CD4-positive, alpha-beta memory T cell (primary cell): ENCODE measurements around the gene ANKS4B. TPM values are rescaled to one million over a fixed set of nuclear protein-coding genes. Genes with fewer than 3 reads are reported as not detected.

Source experiments
- CTCF ChIA-PET: fragments of 350-600 bp; sonication (Branson Sonifier 250); formaldehyde crosslinking; loops from one replicate; lab custom pipeline; 2021; ENCODE audit warnings: inconsistent platforms; ENCODE audit not compliant: partially characterized antibody; lab: Charles Lee
- POLR2A ChIA-PET: fragments of 350-600 bp; sonication (Branson Sonifier 250); formaldehyde crosslinking; loops from one replicate; lab custom pipeline; 2021; ENCODE audit not compliant: partially characterized antibody; lab: Charles Lee
- DNase-seq, 5 donors: peaks; one replicate each; pipeline versions ENCODE4 v3.0.0 to v3.0.0-alpha.2; 2020 to 2022; ENCODE audit warnings: mixed read lengths in 1 of 5
- H3K27ac ChIP-seq: one replicate; pipeline ENCODE4 v1.7.0; 2013; ENCODE audit warnings: low read depth, low read length
- H3K27me3 ChIP-seq: 2 replicates; pipeline ENCODE4 v1.7.0; 2013; ENCODE audit warnings: mild to moderate bottlenecking, low read length, moderate library complexity; ENCODE audit not compliant: insufficient read depth
- H3K36me3 ChIP-seq: 2 replicates; pipeline ENCODE4 v1.7.0; 2013; ENCODE audit warnings: mild to moderate bottlenecking, low read length, moderate library complexity; ENCODE audit not compliant: insufficient read depth
- H3K4me1 ChIP-seq: 2 replicates; pipeline ENCODE4 v1.7.0; 2013; ENCODE audit warnings: mild to moderate bottlenecking, low read length, moderate library complexity; ENCODE audit not compliant: insufficient read depth
- H3K4me3 ChIP-seq, 2 donors: one replicate each; pipeline ENCODE4 v1.7.0; 2013; ENCODE audit warnings: low read length in 2 of 2, mild to moderate bottlenecking in 1 of 2
- H3K9me3 ChIP-seq, 2 donors: one replicate each; pipeline ENCODE4 v1.7.0; 2013; ENCODE audit warnings: low read length in 2 of 2, control low read depth in 1 of 2; ENCODE audit not compliant: control insufficient read depth in 1 of 2
- H3K27ac Mint-ChIP-seq, 7 donors: one replicate each; pipeline ENCODE4 v1.8.0; 2020 to 2021; ENCODE audit warnings: mixed read lengths in 7 of 7, mild to moderate bottlenecking in 6 of 7, inconsistent platforms in 3 of 7, moderate library complexity in 3 of 7
- H3K27me3 Mint-ChIP-seq, 2 donors: one replicate each; pipeline ENCODE4 v1.8.0; 2020 to 2021; ENCODE audit warnings: mixed read lengths in 2 of 2
- H3K36me3 Mint-ChIP-seq, 2 donors: one replicate each; pipeline ENCODE4 v1.8.0; 2020 to 2021; ENCODE audit warnings: mixed read lengths in 2 of 2, inconsistent platforms in 1 of 2, mild to moderate bottlenecking in 1 of 2
- H3K4me1 Mint-ChIP-seq, 4 donors: one replicate each; pipeline ENCODE4 v1.8.0; 2020 to 2021; ENCODE audit warnings: mixed read lengths in 4 of 4, mild to moderate bottlenecking in 1 of 4
- H3K4me3 Mint-ChIP-seq, 8 donors: one replicate each; pipeline ENCODE4 v1.8.0; 2020 to 2021; ENCODE audit warnings: mixed read lengths in 8 of 8, mild to moderate bottlenecking in 7 of 8, moderate library complexity in 6 of 8, inconsistent platforms in 3 of 8
- H3K9me3 Mint-ChIP-seq, 8 donors: one replicate each; pipeline ENCODE4 v1.8.0; 2020 to 2021; ENCODE audit warnings: mixed read lengths in 8 of 8, mild to moderate bottlenecking in 5 of 8, inconsistent platforms in 3 of 8, moderate library complexity in 1 of 8
- intact Hi-C: fragments of 100-400 bp; cut with micrococcal nuclease; formaldehyde crosslinking; loops from one replicate; pipeline ENCODE4 v1.15.1; 2023
- polyA plus RNA-seq, 2 donors: library from polyadenylated mRNA; unstranded; fragments of 300-500 nt; fragmentation: Illumina TruSeq; gene quantifications; one replicate each; pipeline ENCODE4 v1.2.3, GENCODE V29; 2021
- total RNA-seq, 2 experiments: library from RNA; stranded (reverse); gene quantifications; one replicate each; pipeline ENCODE4 v1.2.3, GENCODE V29; 2021

Gene ANKS4B
- total and polyA plus RNA-seq, 4 experiments from 2014 or later, result not detected

DNA sequence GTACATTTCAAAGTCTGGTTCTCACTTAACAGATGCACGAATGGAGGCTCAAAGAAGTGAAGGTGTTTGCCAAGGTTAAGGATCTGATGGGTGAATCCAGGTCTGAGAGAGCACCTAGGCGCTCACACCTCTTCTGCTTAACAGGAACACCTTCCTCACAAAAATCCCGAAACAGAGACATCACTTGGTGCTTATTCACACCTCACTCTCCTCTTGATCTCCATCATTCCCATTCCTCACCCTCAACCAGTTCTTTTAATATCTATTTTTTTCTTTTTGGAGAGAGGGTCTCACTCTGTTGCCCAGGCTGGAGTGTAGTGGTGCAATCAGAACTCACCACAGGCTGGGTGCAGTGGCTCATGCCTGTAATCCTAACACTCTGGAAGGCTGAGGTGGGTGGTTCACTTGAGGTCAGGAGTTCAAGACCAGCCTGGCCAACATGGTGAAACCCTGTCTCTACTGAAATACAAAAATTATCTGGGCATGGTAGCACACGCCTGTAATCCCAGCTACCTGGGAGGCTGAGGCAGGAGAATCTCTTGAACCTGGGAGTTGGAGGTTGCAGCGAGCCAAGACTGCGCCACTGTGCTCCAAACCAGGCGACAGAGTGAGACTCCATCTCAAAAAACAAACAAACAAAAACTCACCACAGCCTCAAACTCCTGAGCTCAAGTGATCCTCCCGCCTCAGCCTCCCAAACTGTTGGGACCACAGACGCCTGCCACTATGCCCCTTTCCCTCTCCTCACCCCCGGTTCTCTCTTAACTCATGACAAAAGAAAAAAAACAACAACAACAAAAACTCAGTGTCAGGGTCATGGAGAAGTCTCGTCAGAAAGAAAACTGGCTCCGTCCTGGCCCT, 29.5 kb downstream of the ANKS4B start:
- Mint-ChIP-seq H3K27ac (no peak overlapping the region), H3K9me3 (no peaks in the 10 kb centered on the region), H3K4me3 (no peak overlapping the region), H3K27me3 (peaks cover 1 to 9% of the 10 kb centered on the region in 2 donors), H3K4me1 (no peaks in the 10 kb centered on the region), H3K36me3 (no peaks in the 10 kb centered on the region)
- no peak for DNase-seq
- H3K27me3 ChIP-seq, result no peaks in the 10 kb centered on the region
- intact Hi-C loops, result no loop called here
- no peak overlapping the region for H3K4me3 ChIP-seq
- no peak overlapping the region for H3K27ac ChIP-seq
- ChIA-PET CTCF (no interaction called here), POLR2A (no interaction called here)
- no peaks in the 10 kb centered on the region for H3K9me3 ChIP-seq
- H3K4me1 ChIP-seq, result no peaks in the 10 kb centered on the region
- no peaks in the 10 kb centered on the region for H3K36me3 ChIP-seq

DNA sequence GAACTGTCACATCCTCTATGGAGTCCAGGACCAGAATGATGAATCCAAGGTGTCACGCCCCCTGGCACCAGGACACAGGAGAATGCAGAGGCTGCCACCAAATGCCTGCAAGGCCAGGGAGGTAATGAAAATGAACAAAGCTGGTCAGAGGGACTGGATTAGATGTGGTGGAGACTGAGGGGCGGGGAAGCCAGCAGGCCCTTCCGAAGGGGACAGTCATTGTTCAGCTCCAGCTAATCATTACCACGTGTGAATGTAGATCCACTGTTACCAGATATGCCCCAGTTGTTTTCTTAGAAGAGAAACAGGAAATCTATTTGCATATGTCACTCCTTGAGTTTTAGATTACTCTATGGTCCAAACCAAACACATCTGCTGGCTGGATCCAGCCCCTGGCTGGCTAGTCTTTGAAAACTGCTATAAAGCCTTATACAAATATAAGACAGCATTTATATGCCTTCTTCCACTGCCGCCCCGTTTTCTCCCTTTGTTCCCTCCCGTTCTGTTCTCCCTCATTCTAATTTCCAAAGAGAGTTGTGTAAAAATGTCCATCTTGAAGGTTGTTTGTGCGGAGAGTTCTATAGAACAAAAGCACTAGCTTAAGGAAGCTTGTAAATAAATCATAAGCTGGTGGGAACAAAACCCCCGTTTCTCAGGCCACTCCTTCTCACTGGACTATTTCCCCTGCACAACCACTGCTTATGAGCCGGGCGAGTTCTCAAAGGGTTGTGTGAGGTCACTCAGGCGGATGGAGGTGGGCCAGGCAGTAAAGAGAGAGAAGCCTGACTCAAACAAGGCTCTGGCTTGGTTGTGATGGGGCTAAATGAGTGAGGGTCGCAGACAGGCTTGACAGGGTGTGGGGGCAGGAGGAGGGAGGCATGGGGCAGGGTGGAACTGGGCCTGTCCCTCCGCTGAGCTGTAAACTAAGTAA, 30.4 kb downstream of the ANKS4B start:
- Histone ChIP-seq H3K4me3 (no peak overlapping the region), H3K27me3 (no peaks in the 10 kb centered on the region), H3K4me1 (no peaks in the 10 kb centered on the region), H3K36me3 (no peaks in the 10 kb centered on the region), H3K9me3 (no peaks in the 10 kb centered on the region), H3K27ac (no peak overlapping the region)
- no peak for DNase-seq
- H3K9me3 Mint-ChIP-seq, result no peaks in the 10 kb centered on the region
- peaks cover 1 to 3% of the 10 kb centered on the region in 2 donors for H3K27me3 Mint-ChIP-seq
- H3K4me3 Mint-ChIP-seq, result no peak overlapping the region
- H3K36me3 Mint-ChIP-seq, result no peaks in the 10 kb centered on the region
- no peaks in the 10 kb centered on the region for H3K4me1 Mint-ChIP-seq
- POLR2A ChIA-PET, result no interaction called here
- intact Hi-C loops, result no loop called here
- no peak overlapping the region for H3K27ac Mint-ChIP-seq
- CTCF ChIA-PET, result no interaction called here

DNA sequence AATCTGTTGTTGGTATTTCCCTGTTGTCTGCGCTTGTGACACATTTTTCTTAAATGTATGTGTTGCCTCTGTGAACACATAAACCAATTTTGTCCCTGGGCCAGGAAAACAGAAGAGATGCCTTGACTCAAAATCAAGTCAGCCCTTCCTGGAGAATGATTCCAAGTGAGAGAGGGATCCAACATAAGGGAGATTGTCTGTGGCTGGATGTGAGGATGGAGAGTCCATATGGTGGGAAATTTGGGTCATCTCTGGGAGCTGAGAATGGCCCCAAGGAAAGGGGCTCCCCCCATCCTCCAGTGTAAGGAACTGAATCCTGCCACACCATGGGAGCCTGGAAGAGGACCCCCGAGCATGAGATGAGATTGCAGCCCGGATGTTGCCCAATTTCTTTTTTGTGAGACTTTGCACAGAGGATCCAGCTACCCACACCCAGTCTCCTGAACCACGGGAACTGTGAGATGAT, 31.1 kb downstream of the ANKS4B start:
- no peak for DNase-seq
- Mint-ChIP-seq H3K9me3 (no peaks in the 10 kb centered on the region), H3K27me3 (peaks cover 1 to 2% of the 10 kb centered on the region in 2 donors), H3K4me3 (no peak overlapping the region), H3K4me1 (no peaks in the 10 kb centered on the region), H3K27ac (no peak overlapping the region), H3K36me3 (no peaks in the 10 kb centered on the region)
- POLR2A ChIA-PET, result no interaction called here
- H3K4me3 ChIP-seq, result no peak overlapping the region
- CTCF ChIA-PET, result no interaction called here
- H3K27ac ChIP-seq, result no peak overlapping the region
- intact Hi-C loops, result no loop called here
- H3K36me3 ChIP-seq, result no peaks in the 10 kb centered on the region
- H3K27me3 ChIP-seq, result no peaks in the 10 kb centered on the region
- H3K4me1 ChIP-seq, result no peaks in the 10 kb centered on the region
- no peaks in the 10 kb centered on the region for H3K9me3 ChIP-seq

DNA sequence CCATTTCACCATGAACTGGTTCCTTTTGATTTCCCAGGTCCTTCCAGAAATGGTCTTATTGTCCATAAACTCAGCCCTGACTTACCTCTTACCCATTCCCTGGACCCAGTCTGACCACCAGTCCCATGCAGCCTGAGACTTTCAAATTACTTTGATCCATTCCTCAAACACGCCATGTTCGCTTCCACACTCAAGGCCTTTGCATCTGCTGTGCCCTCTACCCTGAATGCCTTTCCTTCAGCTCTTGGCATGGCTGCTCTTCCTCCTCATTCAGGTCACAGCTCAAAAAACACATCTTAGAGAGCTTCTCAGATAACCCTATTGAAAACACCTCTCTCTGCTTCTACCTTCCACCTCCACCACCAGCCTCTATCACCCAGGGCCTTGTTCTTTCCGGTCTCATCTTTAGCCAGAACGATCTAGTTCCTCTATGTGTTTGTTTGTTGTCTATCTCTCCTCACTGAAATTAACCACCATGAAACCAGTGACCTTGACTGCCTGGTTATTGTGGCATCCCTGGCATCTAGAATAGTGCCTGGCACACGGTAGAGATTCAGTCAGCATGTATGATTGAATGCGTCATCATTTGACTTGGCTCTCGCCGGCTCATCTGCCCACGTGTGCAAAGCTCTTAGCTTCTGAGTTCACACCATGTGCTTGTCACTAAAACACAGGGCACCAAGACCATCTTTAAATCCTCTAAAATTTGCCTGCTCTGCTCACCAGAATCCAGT, 31.8 kb downstream of the ANKS4B start:
- Histone ChIP-seq H3K4me1 (no peaks in the 10 kb centered on the region), H3K4me3 (no peak overlapping the region), H3K27me3 (no peaks in the 10 kb centered on the region), H3K9me3 (no peaks in the 10 kb centered on the region), H3K36me3 (no peaks in the 10 kb centered on the region), H3K27ac (no peak overlapping the region)
- intact Hi-C loops, result no loop called here
- Mint-ChIP-seq H3K27me3 (peaks cover 1 to 2% of the 10 kb centered on the region in 2 donors), H3K4me3 (no peak overlapping the region), H3K4me1 (no peaks in the 10 kb centered on the region), H3K36me3 (no peaks in the 10 kb centered on the region), H3K27ac (peak overlapping the region in 1 of 7 donors; percentile 21), H3K9me3 (no peaks in the 10 kb centered on the region)
- POLR2A ChIA-PET, result no interaction called here
- CTCF ChIA-PET, result no interaction called here
- DNase-seq, result no peak

DNA sequence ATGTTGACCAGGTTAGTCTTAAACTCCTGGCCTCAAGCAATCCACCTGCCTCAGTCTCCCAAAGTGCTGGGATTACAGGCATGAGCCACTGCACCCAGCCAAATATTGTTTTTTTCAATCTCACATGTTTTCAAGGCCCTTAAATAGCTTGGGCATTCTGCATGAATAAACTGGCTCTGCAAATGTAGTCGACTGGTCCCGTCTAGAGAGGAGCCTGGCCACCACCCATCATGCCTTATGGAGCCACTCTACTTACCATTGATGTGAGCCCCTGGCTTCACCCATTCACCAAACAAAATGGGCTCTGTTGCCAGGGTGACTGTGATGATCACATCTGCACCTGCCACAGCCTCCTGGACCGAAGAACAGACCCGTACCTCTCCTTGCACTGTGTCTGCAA, 33.8 kb downstream of the ANKS4B start:
- H3K4me1 Mint-ChIP-seq, result no peaks in the 10 kb centered on the region
- Histone ChIP-seq H3K27me3 (no peaks in the 10 kb centered on the region), H3K27ac (no peak overlapping the region), H3K9me3 (no peaks in the 10 kb centered on the region), H3K4me3 (no peak overlapping the region), H3K36me3 (no peaks in the 10 kb centered on the region), H3K4me1 (no peaks in the 10 kb centered on the region)
- no peak overlapping the region for H3K27ac Mint-ChIP-seq
- no peak overlapping the region for H3K4me3 Mint-ChIP-seq
- H3K9me3 Mint-ChIP-seq, result peaks cover 0 to 1% (median 0%) of the 10 kb centered on the region in 8 donors
- POLR2A ChIA-PET, result no interaction called here
- CTCF ChIA-PET, result no interaction called here
- intact Hi-C loops, result no loop called here
- H3K27me3 Mint-ChIP-seq, result peaks cover 3 to 4% of the 10 kb centered on the region in 2 donors
- no peak for DNase-seq
- no peaks in the 10 kb centered on the region for H3K36me3 Mint-ChIP-seq

DNA sequence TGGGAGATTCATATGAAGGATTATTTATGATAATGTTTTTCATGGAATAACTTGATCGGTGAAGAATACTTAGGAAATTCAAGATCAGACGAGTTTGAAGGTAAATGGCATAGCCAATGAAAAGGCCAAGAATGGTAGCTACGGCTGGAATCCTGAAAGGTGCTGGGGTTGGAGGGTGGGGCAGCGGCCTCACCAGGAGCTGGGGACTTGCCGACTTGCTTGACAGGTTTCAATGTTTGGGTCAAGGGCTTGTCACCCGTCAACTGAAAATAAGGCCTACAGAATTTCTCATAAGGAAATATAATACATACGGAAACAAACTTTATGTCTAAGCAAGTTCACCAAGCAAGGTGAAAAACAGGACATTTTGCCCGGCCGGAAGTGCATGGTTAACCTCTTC, 34.7 kb downstream of the ANKS4B start:
- POLR2A ChIA-PET, result no interaction called here
- H3K9me3 ChIP-seq, result no peaks in the 10 kb centered on the region

DNA sequence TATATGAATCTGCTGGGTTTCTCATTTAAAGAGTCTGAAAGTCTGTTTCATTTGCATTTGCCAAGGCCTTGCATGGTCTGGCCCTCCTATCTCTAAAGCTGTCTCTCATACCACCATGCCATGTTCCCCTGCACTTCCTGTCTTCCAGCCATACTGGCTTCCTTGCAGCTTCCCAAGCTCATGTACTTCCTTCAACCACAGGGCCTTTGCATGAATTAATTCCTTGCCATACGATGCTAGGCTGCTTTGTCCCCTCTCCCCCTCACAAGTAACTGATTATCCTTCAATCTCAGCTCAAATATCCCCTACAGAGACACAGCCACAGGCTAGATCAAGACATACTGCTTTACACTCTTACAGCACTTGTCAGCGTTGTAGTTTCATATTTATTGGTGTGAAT, 38.8 kb downstream of the ANKS4B start:
- H3K9me3 Mint-ChIP-seq, result peaks cover 0 to 1% (median 0%) of the 10 kb centered on the region in 8 donors
- ChIA-PET CTCF (no interaction called here), POLR2A (no interaction called here)
- Histone ChIP-seq H3K4me3 (no peak overlapping the region), H3K4me1 (no peaks in the 10 kb centered on the region), H3K27me3 (peaks cover 10% of the 10 kb centered on the region), H3K27ac (no peak overlapping the region), H3K9me3 (no peaks in the 10 kb centered on the region), H3K36me3 (no peaks in the 10 kb centered on the region)
- H3K36me3 Mint-ChIP-seq, result no peaks in the 10 kb centered on the region
- no peak overlapping the region for H3K4me3 Mint-ChIP-seq
- H3K27me3 Mint-ChIP-seq, result peaks cover 25 to 29% of the 10 kb centered on the region in 2 donors
- intact Hi-C loops, result no loop called here
- no peak overlapping the region for H3K27ac Mint-ChIP-seq
- no peaks in the 10 kb centered on the region for H3K4me1 Mint-ChIP-seq
- DNase-seq, result no peak

More for the DNA sequence above, 34.7 kb downstream of the ANKS4B start:
- no peak overlapping the region for H3K4me3 ChIP-seq
- no peak overlapping the region for H3K4me3 Mint-ChIP-seq
- H3K27me3 Mint-ChIP-seq, result peaks cover 7% of the 10 kb centered on the region in 2 donors
- intact Hi-C loops, result no loop called here
- H3K9me3 Mint-ChIP-seq, result peaks cover 0 to 1% (median 0%) of the 10 kb centered on the region in 8 donors
- DNase-seq, result no peak
- H3K27me3 ChIP-seq, result no peaks in the 10 kb centered on the region
- no peaks in the 10 kb centered on the region for H3K36me3 ChIP-seq
- no peaks in the 10 kb centered on the region for H3K4me1 ChIP-seq
- CTCF ChIA-PET, result no interaction called here
- no peak overlapping the region for H3K27ac Mint-ChIP-seq
- H3K36me3 Mint-ChIP-seq, result no peaks in the 10 kb centered on the region
- H3K27ac ChIP-seq, result no peak overlapping the region
- H3K4me1 Mint-ChIP-seq, result no peaks in the 10 kb centered on the region
